OCI-LY1 (cell line): ENCODE measurements around the gene CHN2.

Source experiments
- H2AFZ ChIP-seq: fragments of 200-600 bp; sonication (generic), shearing (Covaris generic); 2 replicates; pipeline ENCODE4 v1.6.0; 2014; ENCODE audit warnings: antibody characterized with exemption, mild to moderate bottlenecking, low read length
- H3F3A ChIP-seq: fragments of 200-600 bp; sonication (generic), shearing (Covaris generic); 2 replicates; pipeline ENCODE4 v1.6.0; 2014; ENCODE audit warnings: mild to moderate bottlenecking, antibody characterized with exemption, low read length, moderate library complexity; ENCODE audit not compliant: insufficient read depth
- H3K27ac ChIP-seq: fragments of 200-600 bp; sonication (generic); 2 replicates; pipeline ENCODE4 v1.5.1; 2014; ENCODE audit warnings: low read length, mixed run types, mild to moderate bottlenecking, low read depth; ENCODE audit not compliant: poor library complexity, severe bottlenecking
- H3K27me3 ChIP-seq: fragments of 200-600 bp; sonication (generic); 2 replicates; pipeline ENCODE4 v1.6.0; 2014; ENCODE audit warnings: antibody characterized with exemption, mild to moderate bottlenecking, low read length, moderate library complexity; ENCODE audit not compliant: insufficient read depth
- H3K36me3 ChIP-seq: fragments of 200-600 bp; sonication (generic); 2 replicates; pipeline ENCODE4 v1.6.1; 2014; ENCODE audit warnings: mild to moderate bottlenecking, antibody characterized with exemption, low read length, moderate library complexity, mixed read lengths; ENCODE audit not compliant: insufficient read depth
- H3K4me1 ChIP-seq: fragments of 200-600 bp; sonication (generic); 2 replicates; pipeline ENCODE4 v1.5.1; 2014; ENCODE audit warnings: mild to moderate bottlenecking, low read length, moderate library complexity; ENCODE audit not compliant: insufficient read depth, severe bottlenecking
- H3K4me2 ChIP-seq: fragments of 200-600 bp; sonication (generic), shearing (Covaris generic); 2 replicates; pipeline ENCODE4 v1.6.1; 2014; ENCODE audit warnings: low read length
- H3K4me3 ChIP-seq: fragments of 200-600 bp; sonication (generic); 2 replicates; pipeline ENCODE4 v1.5.1; 2014; ENCODE audit warnings: low read length, low read depth, mild to moderate bottlenecking, mixed read lengths; ENCODE audit not compliant: poor library complexity, severe bottlenecking
- H3K79me2 ChIP-seq: fragments of 200-600 bp; shearing (Covaris generic); 2 replicates; pipeline ENCODE4 v1.6.1; 2016; ENCODE audit warnings: mixed run types, low read length, mixed read lengths; ENCODE audit not compliant: insufficient read depth
- H3K9ac ChIP-seq: fragments of 200-600 bp; sonication (generic), shearing (Covaris generic); 2 replicates; pipeline ENCODE4 v1.6.1; 2014; ENCODE audit warnings: mild to moderate bottlenecking, low read length, mixed read lengths
- H3K9me2 ChIP-seq: fragments of 200-600 bp; sonication (generic), shearing (Covaris generic); 2 replicates; pipeline ENCODE4 v1.6.1; 2014; ENCODE audit warnings: low read depth, mild to moderate bottlenecking, low read length, mixed read lengths
- H3K9me3 ChIP-seq: fragments of 200-600 bp; shearing (Covaris generic); 2 replicates; pipeline ENCODE4 v1.6.1; 2014; ENCODE audit warnings: low read length, mixed read lengths
- H4K20me1 ChIP-seq: fragments of 200-600 bp; sonication (generic), shearing (Covaris generic); 2 replicates; pipeline ENCODE4 v1.6.0; 2016; ENCODE audit warnings: mild to moderate bottlenecking, low read length; ENCODE audit not compliant: insufficient read depth
- CTCF ChIP-seq: fragments of 200-600 bp; sonication (generic), shearing (Covaris generic); IDR thresholded peaks from 2 replicates; pipeline ENCODE4 v1.5.1; 2017; ENCODE audit warnings: mild to moderate bottlenecking, antibody characterized with exemption, low read length, moderate library complexity, mixed read lengths
- EZH2 ChIP-seq: fragments of 200-600 bp; sonication (generic), shearing (Covaris generic); IDR thresholded peaks from 2 replicates; pipeline ENCODE4 v1.8.0; 2017; ENCODE audit warnings: borderline replicate concordance, mixed run types, mild to moderate bottlenecking, antibody characterized with exemption, low read length, moderate library complexity, mixed read lengths

Gene CHN2

DNA sequence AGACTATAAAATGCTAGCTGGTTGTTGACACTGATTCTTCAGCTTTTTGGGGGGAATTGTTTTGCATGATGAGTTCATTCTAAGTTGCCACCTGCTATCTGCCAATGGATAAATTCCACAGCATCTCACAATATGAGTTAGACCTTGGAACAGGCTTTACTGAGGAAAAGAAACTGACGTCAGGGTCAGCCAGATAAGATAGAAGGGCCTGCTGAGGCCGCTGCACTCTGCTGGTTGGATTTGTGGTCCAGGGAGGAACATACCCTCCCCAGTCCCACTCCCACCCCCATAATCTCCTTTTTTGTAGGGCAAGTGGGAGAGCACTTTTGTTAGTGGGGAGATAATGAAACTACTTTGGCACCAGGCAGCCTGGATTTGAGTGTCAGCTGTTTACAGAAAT lies 258.4 kb downstream of the CHN2 start:
- Histone ChIP-seq H3K36me3 (no peaks in the 10 kb centered on the region), H3K4me1 (no peaks in the 10 kb centered on the region), H3F3A (no peaks in the 10 kb centered on the region), H3K4me2 (no peak overlapping the region), H3K9ac (no peak overlapping the region), H3K27me3 (no peaks in the 10 kb centered on the region), H2AFZ (no peak overlapping the region), H3K27ac (no peak overlapping the region), H3K9me3 (no peaks in the 10 kb centered on the region), H3K4me3 (no peak overlapping the region), H3K9me2 (no peaks in the 10 kb centered on the region), H3K79me2 (no peaks in the 10 kb centered on the region), H4K20me1 (no peaks in the 10 kb centered on the region)
- TF ChIP-seq CTCF (no peak), EZH2 (no peak)

GRCh38 chr7:29454464-29454863 lies 259.9 kb downstream of the CHN2 start:
- H3K9me2 ChIP-seq, result no peaks in the 10 kb centered on the region
- H3K4me1 ChIP-seq, result no peaks in the 10 kb centered on the region
- H3K27me3 ChIP-seq, result no peaks in the 10 kb centered on the region
- H3K36me3 ChIP-seq, result no peaks in the 10 kb centered on the region
- no peak overlapping the region for H3K4me3 ChIP-seq
- no peak overlapping the region for H3K9ac ChIP-seq
- no peak overlapping the region for H3K4me2 ChIP-seq
- no peaks in the 10 kb centered on the region for H3F3A ChIP-seq
- no peaks in the 10 kb centered on the region for H3K79me2 ChIP-seq
- H3K9me3 ChIP-seq, result no peaks in the 10 kb centered on the region
- no peak overlapping the region for H2AFZ ChIP-seq
- no peak for TF ChIP-seq CTCF
- no peak for TF ChIP-seq EZH2
- H4K20me1 ChIP-seq, result no peaks in the 10 kb centered on the region
- H3K27ac ChIP-seq, result no peak overlapping the region

- Histone ChIP-seq H3K9me3 (no peaks in the 10 kb centered on the region), H2AFZ (no peak overlapping the region), H3K36me3 (no peaks in the 10 kb centered on the region), H3K4me1 (no peaks in the 10 kb centered on the region), H3K4me3 (no peak overlapping the region), H4K20me1 (no peaks in the 10 kb centered on the region), H3K9ac (no peak overlapping the region), H3K79me2 (no peaks in the 10 kb centered on the region), H3K27ac (no peak overlapping the region), H3F3A (no peaks in the 10 kb centered on the region), H3K9me2 (no peaks in the 10 kb centered on the region), H3K4me2 (no peak overlapping the region), H3K27me3 (no peaks in the 10 kb centered on the region)
- TF ChIP-seq CTCF (no peak), EZH2 (no peak)
Measured at GRCh38 chr7:29454899-29455451, 260.4 kb downstream of the CHN2 start.
